ENCODE results near the gene SVEP1. TPM values are rescaled to one million over a fixed set of nuclear protein-coding genes. Genes with fewer than 3 reads are reported as not detected.

Gene SVEP1
- total RNA-seq, 1 experiment from 2014 or later: 0.45 TPM

- CTCF ChIA-PET: no interaction called here
- intact Hi-C loops (cut with micrococcal nuclease; ENCODE audit: unreplicated experiment): loop anchor here (10.0 kb wide), 1 partner anchor 128 kb away; no protein-coding TSS in a partner anchor
Measured at GRCh38 chr9:110456681-110457080, 122.9 kb downstream of the SVEP1 start.

GRCh38 chr9:110455860-110456259, 123.7 kb downstream of the SVEP1 start:
- no peaks in the 10 kb centered on the region for H3K9me3 ChIP-seq (ENCODE audit: low read depth, low read length, poor library complexity, severe bottlenecking)
- no peaks in the 10 kb centered on the region for H3K4me1 ChIP-seq (ENCODE audit: insufficient read depth, low read length, poor library complexity, severe bottlenecking)
- TF ChIP-seq EZH2 (IDR thresholded peaks at IDR 0.05; ENCODE audit: borderline replicate concordance, low read depth, low read length, poor library complexity, severe bottlenecking) (no peak), CTCF (conservative IDR thresholded peaks at IDR 0.05; ENCODE audit: low read depth, low read length) (no peak)
- intact Hi-C loops (cut with micrococcal nuclease; ENCODE audit: unreplicated experiment): loop anchor here (10.0 kb wide), 1 partner anchor 129 kb away; no protein-coding TSS in a partner anchor
- H3K36me3 ChIP-seq (ENCODE audit: insufficient read depth, low read length, poor library complexity, severe bottlenecking): no peaks in the 10 kb centered on the region
- POLR2A ChIA-PET (ENCODE audit: low non-redundant PET): no interaction called here
- BruUV-seq (replicated peaks): no TSS peak
- DNase-seq (ENCODE audit: low spot score): no peak
- no peaks in the 10 kb centered on the region for H3K27me3 ChIP-seq (replicated peaks; ENCODE audit: insufficient read depth, low read depth, low read length, poor library complexity)
- H3K4me3 ChIP-seq (ENCODE audit: low read depth, low read length, poor library complexity, severe bottlenecking): no peak overlapping the region
- CTCF ChIA-PET: no interaction called here
- no peak overlapping the region for H3K27ac ChIP-seq (ENCODE audit: low read depth, low read length, poor library complexity, severe bottlenecking)

More at GRCh38 chr9:110456681-110457080, 122.9 kb downstream of the SVEP1 start:
- Histone ChIP-seq H3K27me3 (replicated peaks; ENCODE audit: insufficient read depth, low read depth, low read length, poor library complexity) (no peaks in the 10 kb centered on the region), H3K27ac (ENCODE audit: low read depth, low read length, poor library complexity, severe bottlenecking) (no peak overlapping the region), H3K4me3 (ENCODE audit: low read depth, low read length, poor library complexity, severe bottlenecking) (no peak overlapping the region), H3K36me3 (ENCODE audit: insufficient read depth, low read length, poor library complexity, severe bottlenecking) (no peaks in the 10 kb centered on the region), H3K4me1 (ENCODE audit: insufficient read depth, low read length, poor library complexity, severe bottlenecking) (no peaks in the 10 kb centered on the region), H3K9me3 (ENCODE audit: low read depth, low read length, poor library complexity, severe bottlenecking) (no peaks in the 10 kb centered on the region)
- POLR2A ChIA-PET (ENCODE audit: low non-redundant PET): no interaction called here
- no TSS peak for BruUV-seq (replicated peaks)
- DNase-seq (ENCODE audit: low spot score): no peak
- no peak for TF ChIP-seq EZH2 (IDR thresholded peaks at IDR 0.05; ENCODE audit: borderline replicate concordance, low read depth, low read length, poor library complexity, severe bottlenecking)
- no peak for TF ChIP-seq CTCF (conservative IDR thresholded peaks at IDR 0.05; ENCODE audit: low read depth, low read length)

- TF ChIP-seq EZH2 (IDR thresholded peaks at IDR 0.05; ENCODE audit: borderline replicate concordance, low read depth, low read length, poor library complexity, severe bottlenecking): no peak
- peak; percentile 69 for TF ChIP-seq CTCF (conservative IDR thresholded peaks at IDR 0.05; ENCODE audit: low read depth, low read length)
- Histone ChIP-seq H3K27ac (ENCODE audit: low read depth, low read length, poor library complexity, severe bottlenecking) (no peak overlapping the region), H3K27me3 (replicated peaks; ENCODE audit: insufficient read depth, low read depth, low read length, poor library complexity) (no peaks in the 10 kb centered on the region), H3K4me3 (ENCODE audit: low read depth, low read length, poor library complexity, severe bottlenecking) (no peak overlapping the region), H3K9me3 (ENCODE audit: low read depth, low read length, poor library complexity, severe bottlenecking) (no peaks in the 10 kb centered on the region), H3K4me1 (ENCODE audit: insufficient read depth, low read length, poor library complexity, severe bottlenecking) (no peaks in the 10 kb centered on the region), H3K36me3 (ENCODE audit: insufficient read depth, low read length, poor library complexity, severe bottlenecking) (no peaks in the 10 kb centered on the region)
- BruUV-seq (replicated peaks): no TSS peak
- ChIA-PET CTCF (no interaction called here), POLR2A (ENCODE audit: low non-redundant PET) (no interaction called here)
- peak; percentile 17 for DNase-seq (ENCODE audit: low spot score)
- intact Hi-C loops (cut with micrococcal nuclease; ENCODE audit: unreplicated experiment): loop anchor here (1.0 to 10.0 kb wide), 2 partner anchors 132 to 171 kb away; no protein-coding TSS in a partner anchor
Measured at GRCh38 chr9:110452227-110452801, 127.2 kb downstream of the SVEP1 start.

Data from A673 (cell line).